H9 (cell line): ENCODE measurements around the gene CCDC185. TPM values are rescaled to one million over a fixed set of nuclear protein-coding genes. Genes with fewer than 3 reads are reported as not detected.

Experiments
- DNase-seq: peaks from one replicate; pipeline ENCODE4 v3.0.0-alpha.2; 2017
- H2AFZ ChIP-seq: one replicate; pipeline ENCODE4 v1.6.1; 2013; ENCODE audit warnings: mild to moderate bottlenecking, low read length, control low read depth, moderate library complexity
- H2AK5ac ChIP-seq: 2 replicates; pipeline ENCODE4 v1.6.1; 2013; ENCODE audit warnings: low read length, control low read depth, mixed read lengths; ENCODE audit not compliant: insufficient read length
- H2BK120ac ChIP-seq: one replicate; pipeline ENCODE4 v1.6.1; 2013; ENCODE audit warnings: low read depth, mild to moderate bottlenecking, low read length, control low read depth, inconsistent platforms; ENCODE audit not compliant: poor library complexity, severe bottlenecking
- H2BK12ac ChIP-seq: 2 replicates; pipeline ENCODE4 v1.6.1; 2013; ENCODE audit warnings: low read length, control low read depth, mixed read lengths, low read depth; ENCODE audit not compliant: insufficient read length
- H2BK15ac ChIP-seq: 2 replicates; pipeline ENCODE4 v1.6.1; 2013; ENCODE audit warnings: low read depth, low read length, control low read depth
- H2BK20ac ChIP-seq: one replicate; pipeline ENCODE4 v1.6.1; 2013; ENCODE audit warnings: low read depth, mild to moderate bottlenecking, low read length, control low read depth, inconsistent platforms; ENCODE audit not compliant: poor library complexity, severe bottlenecking
- H2BK5ac ChIP-seq: 2 replicates; pipeline ENCODE4 v1.6.1; 2013; ENCODE audit warnings: low read length, control low read depth, mixed read lengths; ENCODE audit not compliant: insufficient read length
- H3K14ac ChIP-seq: 2 replicates; pipeline ENCODE4 v1.6.1; 2013; ENCODE audit warnings: low read length, control low read depth; ENCODE audit not compliant: insufficient read depth
- H3K18ac ChIP-seq: 2 replicates; pipeline ENCODE4 v1.6.1; 2013; ENCODE audit warnings: low read depth, mild to moderate bottlenecking, mixed read lengths, low read length, control low read depth; ENCODE audit not compliant: insufficient read length
- H3K23ac ChIP-seq: 2 replicates; pipeline ENCODE4 v1.6.1; 2013; ENCODE audit warnings: low read length, control low read depth, mixed read lengths, low read depth; ENCODE audit not compliant: insufficient read length
- H3K23me2 ChIP-seq: 2 replicates; pipeline ENCODE4 v1.6.1; 2013; ENCODE audit warnings: low read depth, mild to moderate bottlenecking, mixed read lengths, low read length, control low read depth; ENCODE audit not compliant: insufficient read length, poor library complexity, severe bottlenecking
- H3K27ac ChIP-seq: 2 replicates; pipeline ENCODE4 v1.5.1; 2013; ENCODE audit warnings: low read length, control low read depth, mixed read lengths, low read depth; ENCODE audit not compliant: insufficient read length
- H3K27me3 ChIP-seq: 2 replicates; pipeline ENCODE4 v1.6.1; 2013; ENCODE audit warnings: low read length, control low read depth, inconsistent platforms; ENCODE audit not compliant: insufficient read depth
- H3K4ac ChIP-seq: 2 replicates; pipeline ENCODE4 v1.6.1; 2013; ENCODE audit warnings: low read depth, mild to moderate bottlenecking, control low read depth, inconsistent platforms, low read length, moderate library complexity
- H3K4me1 ChIP-seq: 2 replicates; pipeline ENCODE4 v1.6.1; 2013; ENCODE audit warnings: low read length, control low read depth, inconsistent platforms; ENCODE audit not compliant: insufficient read depth
- H3K4me2 ChIP-seq: 2 replicates; pipeline ENCODE4 v1.6.1; 2013; ENCODE audit warnings: low read length, control low read depth, mixed read lengths; ENCODE audit not compliant: insufficient read length, insufficient read depth
- H3K56ac ChIP-seq: 2 replicates; pipeline ENCODE4 v1.6.1; 2013; ENCODE audit warnings: low read depth, mild to moderate bottlenecking, mixed read lengths, low read length, control low read depth; ENCODE audit not compliant: insufficient read length
- H3K79me1 ChIP-seq: 2 replicates; pipeline ENCODE4 v1.6.1; 2013; ENCODE audit warnings: low read depth, mild to moderate bottlenecking, moderate library complexity, low read length, control low read depth, inconsistent platforms; ENCODE audit not compliant: insufficient read depth, poor library complexity, severe bottlenecking
- H3K79me2 ChIP-seq: 2 replicates; pipeline ENCODE4 v1.6.1; 2013; ENCODE audit warnings: low read length, control low read depth, inconsistent platforms; ENCODE audit not compliant: insufficient read depth
- H3K9ac ChIP-seq: 2 replicates; pipeline ENCODE4 v1.6.1; 2013; ENCODE audit warnings: low read length, control low read depth, mixed read lengths; ENCODE audit not compliant: insufficient read length; ENCODE audit errors: extremely low read depth
- H3K9me3 ChIP-seq: one replicate; pipeline ENCODE4 v1.6.1; 2013; ENCODE audit warnings: low read depth, low read length, inconsistent platforms; ENCODE audit not compliant: control insufficient read depth
- H3T11ph ChIP-seq: one replicate; pipeline ENCODE4 v1.6.1; 2013; ENCODE audit warnings: mild to moderate bottlenecking, low read length, control low read depth, inconsistent platforms
- H4K20me1 ChIP-seq: one replicate; pipeline ENCODE4 v1.6.1; 2013; ENCODE audit not compliant: control insufficient read depth, insufficient read length, insufficient read depth
- H4K5ac ChIP-seq: 2 replicates; pipeline ENCODE4 v1.6.1; 2013; ENCODE audit warnings: low read depth, mild to moderate bottlenecking, mixed read lengths, low read length, control low read depth; ENCODE audit not compliant: insufficient read length
- H4K8ac ChIP-seq: replicated peaks from 2 replicates; pipeline ENCODE4 v1.6.1; 2013; ENCODE audit warnings: low read length, control low read depth, mixed read lengths, low read depth; ENCODE audit not compliant: insufficient read length
- H4K91ac ChIP-seq: 2 replicates; pipeline ENCODE4 v1.6.1; 2013; ENCODE audit warnings: low read depth, mild to moderate bottlenecking, moderate library complexity, mixed read lengths, low read length, control low read depth; ENCODE audit not compliant: insufficient read length
- H3K27ac Mint-ChIP-seq, 3 experiments: 2 replicates in 2 of 3; 3 replicates in 1 of 3; pipeline ENCODE4 v1.8.0; 2020 to 2021; ENCODE audit warnings: mixed read lengths in 3 of 3, mild to moderate bottlenecking in 1 of 3, moderate library complexity in 1 of 3
- H3K27me3 Mint-ChIP-seq: 2 replicates; pipeline ENCODE4 v1.8.0; 2021; ENCODE audit warnings: low read depth, mild to moderate bottlenecking, moderate library complexity, mixed read lengths
- H3K36me3 Mint-ChIP-seq, 3 experiments: 2 replicates in 2 of 3; 3 replicates in 1 of 3; pipeline ENCODE4 v1.8.0; 2020 to 2021; ENCODE audit warnings: low read depth in 3 of 3, mixed read lengths in 3 of 3; ENCODE audit not compliant: insufficient read depth in 1 of 3
- H3K4me1 Mint-ChIP-seq, 2 experiments: 2 replicates each; pipeline ENCODE4 v1.8.0; 2020; ENCODE audit warnings: mixed read lengths in 2 of 2
- H3K4me3 Mint-ChIP-seq, 2 experiments: 2 replicates in 1 of 2; 3 replicates in 1 of 2; pipeline ENCODE4 v1.8.0; 2020 to 2021; ENCODE audit warnings: mild to moderate bottlenecking in 2 of 2, mixed read lengths in 2 of 2, moderate library complexity in 1 of 2
- H3K9me3 Mint-ChIP-seq, 2 experiments: 2 replicates in 1 of 2; 3 replicates in 1 of 2; pipeline ENCODE4 v1.8.0; 2020; ENCODE audit warnings: mild to moderate bottlenecking in 2 of 2, mixed read lengths in 2 of 2, moderate library complexity in 1 of 2
- CTCF ChIP-seq: fragments of 200-600 bp; sonication (generic); conservative IDR thresholded peaks from 3 replicates; pipeline ENCODE4 v1.8.0; 2021; ENCODE audit warnings: antibody characterized with exemption, mild to moderate bottlenecking
- WGBS: extraction: QIAGEN DNeasy Blood & Tissue Kit; methylation state at CpG from one replicate; pipeline ENCODE4 v1.1.7; 2013; ENCODE audit warnings: missing lambda C conversion rate, low lambda C conversion rate, mixed read lengths; ENCODE audit not compliant: insufficient read length; ENCODE audit errors: extremely low coverage; 5-methylcytosine and 5-hydroxymethylcytosine counted together
- total RNA-seq: library from RNA; stranded (reverse); gene quantifications from 2 replicates; pipeline ENCODE4 v1.2.1, GENCODE V29; 2021

CCDC185 gene
- total RNA-seq, 1 experiment from 2014 or later = not detected

- no peak overlapping the region for H4K5ac ChIP-seq
- no peaks in the 10 kb centered on the region for H3K79me2 ChIP-seq
- WGBS = no CpG with 5 or more reads among the region's 4 CpGs
- H3K79me1 ChIP-seq = no peaks in the 10 kb centered on the region
- no peak overlapping the region for H3K4me3 Mint-ChIP-seq
- H4K91ac ChIP-seq = no peak overlapping the region
- H3K56ac ChIP-seq = no peak overlapping the region
- H4K8ac ChIP-seq = no peak overlapping the region
- no peak overlapping the region for H3K27ac ChIP-seq
- H3K4me2 ChIP-seq = no peak overlapping the region
- no peak overlapping the region for H3K14ac ChIP-seq
- DNase-seq = no peak
- H3K23me2 ChIP-seq = no peaks in the 10 kb centered on the region
- H2BK5ac ChIP-seq = no peak overlapping the region
- peaks cover 8 to 9% of the 10 kb centered on the region in 2 experiments for H3K4me1 Mint-ChIP-seq
- H2BK20ac ChIP-seq = no peak overlapping the region
- peaks cover 4% of the 10 kb centered on the region; the same call in 1 of the 2 replicates for H3K27me3 Mint-ChIP-seq
- H2AFZ ChIP-seq = no peak overlapping the region
- H3K27ac Mint-ChIP-seq = no peak overlapping the region
- H2BK120ac ChIP-seq = no peak overlapping the region
- H3K18ac ChIP-seq = no peak overlapping the region
- H3K9me3 Mint-ChIP-seq = no peaks in the 10 kb centered on the region
- H4K20me1 ChIP-seq = no peaks in the 10 kb centered on the region
- H3K27me3 ChIP-seq = no peaks in the 10 kb centered on the region
- H2BK15ac ChIP-seq = no peak overlapping the region
- H3K4ac ChIP-seq = no peak overlapping the region
- H3K36me3 Mint-ChIP-seq = no peaks in the 10 kb centered on the region; a peak in 1 of 7 replicates
- no peak overlapping the region for H3K23ac ChIP-seq
- no peak overlapping the region for H2AK5ac ChIP-seq
- H3K9ac ChIP-seq = no peak overlapping the region
- no peak overlapping the region for H3T11ph ChIP-seq
- H2BK12ac ChIP-seq = no peak overlapping the region
- H3K4me1 ChIP-seq = no peaks in the 10 kb centered on the region
- no peak for TF ChIP-seq CTCF
- no peaks in the 10 kb centered on the region for H3K9me3 ChIP-seq
These were observed 45.6 kb upstream of the CCDC185 start for GRCh38 chr1:223347583-223347982.
